Activated naive CD8-positive, alpha-beta T cell treated with anti-CD3 and anti-CD28 coated beads for 36 hours (primary cell): ENCODE measurements around the gene APEX1. TPM values are rescaled to one million over a fixed set of nuclear protein-coding genes. Genes with fewer than 3 reads are reported as not detected.

Experiments
- DNase-seq: peaks from one replicate; pipeline ENCODE4 v3.0.0; 2021
- H3K27ac Mint-ChIP-seq: one replicate; pipeline ENCODE4 v1.8.0; 2022; ENCODE audit warnings: mild to moderate bottlenecking, moderate library complexity, mixed read lengths
- H3K27me3 Mint-ChIP-seq: one replicate; pipeline ENCODE4 v1.8.0; 2022; ENCODE audit warnings: mild to moderate bottlenecking, mixed read lengths
- H3K36me3 Mint-ChIP-seq: one replicate; pipeline ENCODE4 v1.8.0; 2021; ENCODE audit warnings: mild to moderate bottlenecking, mixed read lengths
- H3K4me1 Mint-ChIP-seq: one replicate; pipeline ENCODE4 v1.8.0; 2021; ENCODE audit warnings: mixed read lengths
- H3K4me3 Mint-ChIP-seq: one replicate; pipeline ENCODE4 v1.8.0; 2022; ENCODE audit warnings: mild to moderate bottlenecking, moderate library complexity, mixed read lengths
- H3K9me3 Mint-ChIP-seq: one replicate; pipeline ENCODE4 v1.8.0; 2022; ENCODE audit warnings: mixed read lengths
- total RNA-seq, 2 experiments: library from RNA; stranded (reverse); gene quantifications; one replicate each; pipeline ENCODE4 v1.2.3, GENCODE V29; 2021

Gene APEX1
- total RNA-seq, result 100 to 1,000 TPM; 253 to 277 TPM

GRCh38 chr14:20454516-20455354 is at the start of gene APEX1, which contains the start of gene OSGEP:
Gene APEX1 (plus strand): TSS chr14:20455226. CDS start chr14:20455646, 420 bp downstream.
Gene OSGEP (minus strand): TSS chr14:20454812. CDS start chr14:20454683, 129 bp downstream.
- peak within 1 kb of the TSS; percentile 63 for H3K4me3 Mint-ChIP-seq
- peaks cover 15% of the 10 kb centered on the region for H3K36me3 Mint-ChIP-seq
- H3K9me3 Mint-ChIP-seq, result no peaks in the 10 kb centered on the region
- peaks cover 20% of the 10 kb centered on the region for H3K4me1 Mint-ChIP-seq
- H3K27ac Mint-ChIP-seq, result no peak within 1 kb of the TSS
- no peaks in the 10 kb centered on the region for H3K27me3 Mint-ChIP-seq
- peak; percentile 96 for DNase-seq

- H3K27me3 Mint-ChIP-seq, result no peaks in the 10 kb centered on the region
These were observed 45.8 kb upstream of the APEX1 start for GRCh38 chr14:20409226-20409625.

GRCh38 chr14:20412411-20412810 is 42.6 kb upstream of the APEX1 start:
- Mint-ChIP-seq H3K27ac (peak overlapping the region; percentile 89), H3K27me3 (no peaks in the 10 kb centered on the region), H3K36me3 (peaks cover 14% of the 10 kb centered on the region), H3K4me1 (peaks cover 40% of the 10 kb centered on the region), H3K4me3 (peak overlapping the region; percentile 93), H3K9me3 (no peaks in the 10 kb centered on the region)
- no peak for DNase-seq

More at GRCh38 chr14:20409226-20409625, 45.8 kb upstream of the APEX1 start:
- peaks cover 36% of the 10 kb centered on the region for H3K36me3 Mint-ChIP-seq
- H3K4me1 Mint-ChIP-seq, result peaks cover 49% of the 10 kb centered on the region
- no peak overlapping the region for H3K4me3 Mint-ChIP-seq
- peak overlapping the region; percentile 30 for H3K27ac Mint-ChIP-seq
- no peak for DNase-seq
- no peaks in the 10 kb centered on the region for H3K9me3 Mint-ChIP-seq

DNA sequence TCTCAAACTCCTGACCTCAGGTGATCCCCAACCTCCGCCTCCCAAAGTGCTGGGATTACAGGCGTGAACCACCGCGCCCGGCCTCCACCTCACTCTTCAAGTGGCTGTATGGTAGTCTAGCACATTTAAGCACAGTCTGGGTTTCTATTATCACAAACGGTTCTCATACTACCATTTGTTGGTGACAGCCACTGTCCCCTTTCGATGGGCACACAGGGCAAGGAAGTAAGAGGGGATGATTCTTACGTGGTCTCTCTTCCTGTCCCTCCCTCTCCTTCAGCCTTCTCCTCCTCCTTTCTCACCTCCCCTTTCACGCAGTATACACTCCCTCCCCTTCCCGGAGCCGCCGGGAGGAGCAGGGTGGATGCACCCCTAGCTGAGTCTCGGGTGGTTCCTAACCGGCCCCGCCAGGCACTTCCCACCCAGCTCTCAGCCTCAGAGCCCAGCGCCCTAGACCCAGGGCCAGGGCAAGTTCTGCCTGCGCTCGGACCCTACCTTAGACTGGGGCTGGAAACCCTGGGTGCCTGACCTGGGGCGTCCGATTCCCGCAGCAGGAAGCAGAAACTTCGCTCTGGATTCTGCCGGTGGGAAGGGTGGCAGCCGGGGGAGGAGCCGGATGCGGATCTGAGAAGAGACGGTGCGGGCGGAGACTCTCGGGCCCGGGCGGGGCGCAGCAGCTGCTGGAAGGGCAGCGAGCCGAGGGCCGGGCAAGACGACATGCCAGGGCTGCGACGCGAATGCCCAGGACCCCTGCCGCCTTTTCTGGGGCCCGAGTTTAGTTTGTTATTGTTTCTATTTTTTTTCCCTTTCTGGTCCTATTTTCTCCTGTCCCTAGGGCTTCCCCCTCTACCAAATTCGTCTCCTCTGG is 41.9 kb upstream of the APEX1 start, which contains the start of gene TEP1:
TSS of gene TEP1 (minus strand) at position 626 of the 868 bp plus-strand sequence. CDS start 5,062 bp downstream, outside the sequence.
- H3K9me3 Mint-ChIP-seq, result no peaks in the 10 kb centered on the region
- H3K4me3 Mint-ChIP-seq, result peak within 1 kb of the TSS; percentile 93
- H3K27me3 Mint-ChIP-seq, result no peaks in the 10 kb centered on the region
- peak; percentile 80 for DNase-seq
- peak within 1 kb of the TSS; percentile 89 for H3K27ac Mint-ChIP-seq
- H3K4me1 Mint-ChIP-seq, result peaks cover 41% of the 10 kb centered on the region
- H3K36me3 Mint-ChIP-seq, result peaks cover 11% of the 10 kb centered on the region

GRCh38 chr14:20413744-20414082 is 41.3 kb upstream of the APEX1 start:
- DNase-seq, result peak; percentile 8
- Mint-ChIP-seq H3K4me1 (peaks cover 37% of the 10 kb centered on the region), H3K9me3 (no peaks in the 10 kb centered on the region), H3K36me3 (peaks cover 10% of the 10 kb centered on the region), H3K27me3 (no peaks in the 10 kb centered on the region), H3K4me3 (peak overlapping the region; percentile 93), H3K27ac (peak overlapping the region; percentile 89)

GRCh38 chr14:20415782-20416206 is 39.2 kb upstream of the APEX1 start:
- no peaks in the 10 kb centered on the region for H3K9me3 Mint-ChIP-seq
- H3K4me3 Mint-ChIP-seq, result no peak overlapping the region

DNA sequence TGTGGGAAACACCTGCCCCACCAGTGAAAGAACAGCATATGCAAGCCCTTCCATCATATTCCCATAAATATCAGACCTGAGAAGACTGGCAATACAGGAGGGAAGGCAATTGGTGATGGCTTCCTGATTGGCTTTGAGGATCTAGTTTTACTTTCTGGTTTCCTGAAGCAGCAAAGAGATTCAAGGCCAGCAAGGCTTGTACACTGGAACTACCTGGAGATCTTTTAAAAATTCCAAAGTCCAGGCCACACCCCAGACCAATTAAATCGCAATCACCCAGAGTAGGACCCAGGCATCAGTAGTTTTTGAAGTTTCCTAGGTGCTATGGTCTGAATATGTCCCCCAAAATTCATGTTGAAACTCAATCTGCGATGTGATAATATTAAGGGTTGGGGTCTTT is 38.8 kb upstream of the APEX1 start:
- Mint-ChIP-seq H3K27ac (peak overlapping the region; percentile 7), H3K4me1 (peaks cover 27% of the 10 kb centered on the region), H3K4me3 (no peak overlapping the region), H3K27me3 (no peaks in the 10 kb centered on the region), H3K9me3 (no peaks in the 10 kb centered on the region), H3K36me3 (peaks cover 4% of the 10 kb centered on the region)
- DNase-seq, result no peak

More at GRCh38 chr14:20415782-20416206, 39.2 kb upstream of the APEX1 start:
- H3K27me3 Mint-ChIP-seq, result no peaks in the 10 kb centered on the region
- H3K27ac Mint-ChIP-seq, result peak overlapping the region; percentile 7
- peaks cover 7% of the 10 kb centered on the region for H3K36me3 Mint-ChIP-seq
- peak; percentile 18 for DNase-seq
- peaks cover 30% of the 10 kb centered on the region for H3K4me1 Mint-ChIP-seq

DNA sequence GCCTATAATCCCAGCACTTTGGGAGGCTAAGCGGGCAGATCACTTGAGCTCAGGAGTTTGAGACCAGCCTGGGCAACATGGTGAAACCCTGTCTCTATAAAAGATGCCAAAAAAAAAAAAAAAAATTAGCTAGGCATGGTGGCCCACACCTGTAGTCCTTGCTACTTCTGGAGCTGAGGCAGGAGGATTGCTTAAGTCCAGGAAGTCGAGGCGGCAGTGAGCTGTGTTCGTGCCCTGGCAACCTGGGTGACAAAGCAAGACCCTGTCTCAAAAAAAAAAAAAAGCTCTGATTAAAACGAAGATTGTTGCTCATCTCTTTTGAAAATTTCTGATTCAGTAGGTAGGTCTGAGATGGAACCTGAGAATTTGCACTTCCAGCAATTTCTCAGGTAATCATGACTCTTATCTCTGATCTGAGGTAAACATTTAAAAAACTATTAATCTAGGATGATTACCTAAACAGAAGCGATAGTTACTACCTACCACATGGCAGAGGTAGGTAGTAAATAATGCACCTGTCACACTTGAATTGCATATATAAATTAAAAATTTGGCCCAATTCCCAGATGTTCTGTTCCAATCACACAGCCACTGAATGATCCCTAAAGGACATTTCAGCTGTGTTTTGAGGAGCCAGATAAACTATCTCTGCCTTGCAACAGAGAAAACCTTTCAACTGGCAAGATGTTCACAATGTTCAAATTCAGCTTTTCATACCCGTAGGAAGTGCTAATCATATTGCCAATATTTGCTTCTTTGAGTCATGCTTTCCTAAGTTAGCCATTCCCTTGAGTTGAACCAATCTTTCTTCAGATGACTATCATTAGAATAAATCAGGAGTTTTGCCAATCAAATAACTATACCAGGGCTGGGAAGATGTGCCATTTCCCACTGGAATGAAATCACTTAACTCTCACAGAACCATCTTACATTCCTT is 37.5 kb upstream of the APEX1 start:
- no peak for DNase-seq
- no peak overlapping the region for H3K4me3 Mint-ChIP-seq
- no peak overlapping the region for H3K27ac Mint-ChIP-seq
- H3K36me3 Mint-ChIP-seq, result no peaks in the 10 kb centered on the region
- H3K4me1 Mint-ChIP-seq, result peaks cover 18% of the 10 kb centered on the region
- H3K9me3 Mint-ChIP-seq, result no peaks in the 10 kb centered on the region
- H3K27me3 Mint-ChIP-seq, result no peaks in the 10 kb centered on the region

- Mint-ChIP-seq H3K4me1 (peaks cover 19% of the 10 kb centered on the region), H3K4me3 (no peak overlapping the region), H3K9me3 (no peaks in the 10 kb centered on the region), H3K27me3 (no peaks in the 10 kb centered on the region), H3K27ac (no peak overlapping the region), H3K36me3 (no peaks in the 10 kb centered on the region)
- DNase-seq, result no peak
These were observed 36.5 kb upstream of the APEX1 start for GRCh38 chr14:20418501-20418909.

DNA sequence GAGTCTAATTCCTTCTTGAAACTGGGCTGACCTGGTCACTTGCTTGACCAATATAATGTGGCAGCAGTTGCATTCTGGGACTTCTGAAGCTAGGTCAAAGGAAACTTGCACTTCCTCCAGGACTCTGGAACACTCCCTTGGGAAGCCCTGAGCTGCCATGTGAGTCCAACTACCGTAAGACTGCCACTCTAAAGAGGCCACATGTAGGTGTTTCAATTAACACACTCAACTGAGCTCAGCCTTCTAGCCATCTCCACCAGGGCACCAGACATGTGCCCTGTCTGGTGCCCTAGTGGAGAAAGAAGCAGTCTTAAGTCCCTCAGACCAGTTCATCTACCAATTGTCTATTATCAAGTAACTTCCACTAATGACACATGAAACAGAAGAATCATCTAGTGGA is 35.6 kb upstream of the APEX1 start:
- peaks cover 14% of the 10 kb centered on the region for H3K4me1 Mint-ChIP-seq
- no peak for DNase-seq
- H3K36me3 Mint-ChIP-seq, result no peaks in the 10 kb centered on the region
- H3K27ac Mint-ChIP-seq, result no peak overlapping the region
- H3K27me3 Mint-ChIP-seq, result no peaks in the 10 kb centered on the region
- no peak overlapping the region for H3K4me3 Mint-ChIP-seq
- no peaks in the 10 kb centered on the region for H3K9me3 Mint-ChIP-seq

DNA sequence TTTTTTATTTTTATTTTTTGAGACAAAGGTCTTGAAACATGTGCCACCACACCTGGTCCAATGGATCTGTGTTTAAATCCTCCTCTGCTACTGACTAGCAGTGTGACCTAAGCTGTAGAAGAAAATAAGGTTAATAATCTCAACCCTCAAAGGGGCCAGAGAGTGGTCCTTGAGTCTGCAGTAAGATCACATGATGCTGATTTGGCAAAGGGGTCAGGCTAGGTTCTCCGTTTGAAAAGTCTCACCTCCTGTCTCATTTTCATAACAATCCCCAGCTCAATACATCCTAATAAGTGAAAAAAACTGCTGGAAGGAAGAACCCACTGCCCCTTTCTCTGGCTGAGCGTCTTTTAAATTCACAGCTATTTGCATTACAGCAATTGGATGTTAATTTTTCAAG is 33.8 kb upstream of the APEX1 start:
- no peak for DNase-seq
- Mint-ChIP-seq H3K4me1 (peaks cover 16% of the 10 kb centered on the region), H3K27me3 (no peaks in the 10 kb centered on the region), H3K9me3 (no peaks in the 10 kb centered on the region), H3K27ac (no peak overlapping the region), H3K4me3 (no peak overlapping the region), H3K36me3 (no peaks in the 10 kb centered on the region)

DNA sequence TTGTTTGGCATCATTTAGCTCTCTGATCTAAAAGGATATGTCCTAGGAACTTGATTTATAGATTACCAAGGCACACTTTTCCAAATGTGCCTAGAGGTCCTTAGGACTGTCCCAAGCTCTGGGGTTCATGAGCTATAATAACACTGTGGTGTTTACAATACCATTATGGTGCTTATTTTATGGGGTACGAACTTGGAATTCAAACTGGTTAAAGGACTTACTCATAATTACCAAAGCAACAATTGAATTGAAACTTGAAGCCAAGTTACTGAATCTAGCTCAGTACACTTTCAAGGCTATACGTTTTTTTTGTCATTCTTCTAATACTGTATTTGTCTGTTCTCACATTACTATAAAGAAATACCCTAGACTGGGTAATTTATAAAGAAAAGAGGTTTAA is 32.1 kb upstream of the APEX1 start:
- Mint-ChIP-seq H3K27me3 (no peaks in the 10 kb centered on the region), H3K27ac (no peak overlapping the region), H3K4me1 (peaks cover 20% of the 10 kb centered on the region), H3K9me3 (no peaks in the 10 kb centered on the region), H3K4me3 (no peak overlapping the region), H3K36me3 (no peaks in the 10 kb centered on the region)
- no peak for DNase-seq

DNA sequence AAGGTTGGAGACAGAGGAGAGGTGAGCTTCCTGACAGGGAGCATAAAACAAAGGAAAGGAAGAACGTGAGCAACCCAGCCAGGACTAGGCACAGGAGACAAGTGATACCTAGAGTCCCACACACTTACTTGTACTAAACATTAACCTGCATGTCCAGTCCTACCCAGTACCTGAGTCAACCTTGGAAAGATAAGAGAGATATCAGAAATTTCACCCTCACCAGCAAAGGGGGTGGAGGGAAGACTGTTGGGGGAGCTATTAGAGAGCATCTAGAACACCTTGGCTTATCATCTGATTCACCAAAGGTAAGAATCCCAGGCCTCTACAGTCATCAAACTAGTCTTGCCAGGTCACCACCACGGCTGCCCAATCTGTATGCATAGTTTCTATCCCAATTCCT is 30.2 kb upstream of the APEX1 start:
- no peak overlapping the region for H3K27ac Mint-ChIP-seq
- no peaks in the 10 kb centered on the region for H3K27me3 Mint-ChIP-seq
- H3K36me3 Mint-ChIP-seq, result peaks cover 4% of the 10 kb centered on the region
- no peak overlapping the region for H3K4me3 Mint-ChIP-seq
- H3K9me3 Mint-ChIP-seq, result no peaks in the 10 kb centered on the region
- peaks cover 39% of the 10 kb centered on the region for H3K4me1 Mint-ChIP-seq
- no peak for DNase-seq

GRCh38 chr14:20427231-20428009 is 27.6 kb upstream of the APEX1 start:
- Mint-ChIP-seq H3K4me1 (peaks cover 42% of the 10 kb centered on the region), H3K27ac (peak overlapping the region; percentile 93), H3K36me3 (peaks cover 4% of the 10 kb centered on the region), H3K9me3 (no peaks in the 10 kb centered on the region), H3K4me3 (peak overlapping the region; percentile 74), H3K27me3 (no peaks in the 10 kb centered on the region)
- no peak for DNase-seq
